Measurements from ENCODE around the gene FBXO3.

DNA sequence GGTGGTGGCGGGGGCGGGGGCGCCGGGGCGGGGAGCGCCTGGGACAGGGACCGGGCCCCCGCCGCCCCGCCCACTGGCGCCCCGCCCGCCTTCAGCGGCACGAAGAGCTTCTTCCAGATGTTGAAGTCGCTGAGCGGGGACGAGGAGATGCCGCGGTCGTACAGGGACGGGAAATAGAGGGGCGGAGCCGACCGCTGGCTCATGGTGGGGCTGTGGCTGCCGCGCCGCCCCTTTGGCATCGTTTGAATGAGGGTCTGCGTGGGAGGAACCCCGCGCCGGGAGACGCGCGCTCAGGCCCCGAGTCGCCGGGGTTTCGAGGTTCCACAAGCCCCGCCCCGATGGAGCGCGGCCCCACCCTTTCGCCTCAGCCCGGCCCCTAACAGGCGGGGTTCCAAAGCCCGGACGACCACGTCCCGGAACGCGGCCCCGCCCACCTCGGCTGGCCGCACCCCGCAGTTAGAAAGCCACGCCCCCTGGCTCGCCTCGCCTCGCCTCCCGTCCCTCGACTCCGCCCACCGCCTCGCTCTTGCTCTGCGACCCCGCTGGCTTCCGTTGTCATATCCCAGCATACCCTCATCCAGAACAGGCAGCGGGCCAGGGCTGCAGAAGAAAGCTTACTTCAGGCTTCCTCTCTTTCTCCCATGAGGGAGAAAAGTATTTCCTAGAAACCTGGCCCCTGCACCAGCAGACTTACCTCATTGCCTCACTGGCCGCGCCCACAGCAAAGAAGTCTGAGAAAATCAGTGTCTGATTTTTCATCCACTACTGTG is 73.6 kb downstream of the FBXO3 start, which contains the start of gene C11orf91:
- TF ChIP-seq, protein P1, sequence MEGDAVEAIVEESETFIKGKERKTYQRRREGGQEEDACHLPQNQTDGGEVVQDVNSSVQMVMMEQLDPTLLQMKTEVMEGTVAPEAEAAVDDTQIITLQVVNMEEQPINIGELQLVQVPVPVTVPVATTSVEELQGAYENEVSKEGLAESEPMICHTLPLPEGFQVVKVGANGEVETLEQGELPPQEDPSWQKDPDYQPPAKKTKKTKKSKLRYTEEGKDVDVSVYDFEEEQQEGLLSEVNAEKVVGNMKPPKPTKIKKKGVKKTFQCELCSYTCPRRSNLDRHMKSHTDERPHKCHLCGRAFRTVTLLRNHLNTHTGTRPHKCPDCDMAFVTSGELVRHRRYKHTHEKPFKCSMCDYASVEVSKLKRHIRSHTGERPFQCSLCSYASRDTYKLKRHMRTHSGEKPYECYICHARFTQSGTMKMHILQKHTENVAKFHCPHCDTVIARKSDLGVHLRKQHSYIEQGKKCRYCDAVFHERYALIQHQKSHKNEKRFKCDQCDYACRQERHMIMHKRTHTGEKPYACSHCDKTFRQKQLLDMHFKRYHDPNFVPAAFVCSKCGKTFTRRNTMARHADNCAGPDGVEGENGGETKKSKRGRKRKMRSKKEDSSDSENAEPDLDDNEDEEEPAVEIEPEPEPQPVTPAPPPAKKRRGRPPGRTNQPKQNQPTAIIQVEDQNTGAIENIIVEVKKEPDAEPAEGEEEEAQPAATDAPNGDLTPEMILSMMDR (IDR thresholded peaks at IDR 0.05; ENCODE audit: low read depth, low read length) = no peak
- TF ChIP-seq POLR2A (IDR thresholded peaks at IDR 0.05; ENCODE audit: extremely low read depth, insufficient read length) (peak; percentile 73), MYC (IDR thresholded peaks at IDR 0.05; ENCODE audit: low read depth, low read length) (peak; percentile 41; the same call in 1 of the 2 replicates)
